Hepatocyte (in vitro differentiated cells): ENCODE measurements around the gene FASN. TPM values are rescaled to one million over a fixed set of nuclear protein-coding genes. Genes with fewer than 3 reads are reported as not detected.

Source experiments
- DNase-seq: peaks from one replicate; pipeline ENCODE4 v3.0.0-alpha.2; 2016; ENCODE audit warnings: low spot score
- H2AFZ ChIP-seq: fragments of 200-600 bp; sonication (generic); 2 replicates; pipeline ENCODE4 v1.6.0; 2016; ENCODE audit warnings: antibody characterized with exemption, mild to moderate bottlenecking
- H3K27ac ChIP-seq: fragments of 200-600 bp; sonication (generic); 2 replicates; pipeline ENCODE4 v1.5.1; 2016; ENCODE audit warnings: mild to moderate bottlenecking
- H3K27me3 ChIP-seq: fragments of 200-600 bp; sonication (generic); 2 replicates; pipeline ENCODE4 v1.6.1; 2016
- H3K36me3 ChIP-seq: fragments of 200-600 bp; sonication (generic); replicated peaks from 2 replicates; pipeline ENCODE4 v1.5.1; 2016; ENCODE audit warnings: low read depth; ENCODE audit not compliant: insufficient read depth
- H3K4me1 ChIP-seq: fragments of 200-600 bp; sonication (generic); 2 replicates; pipeline ENCODE4 v1.5.1; 2016; ENCODE audit warnings: mild to moderate bottlenecking, moderate library complexity; ENCODE audit not compliant: insufficient read depth
- H3K4me2 ChIP-seq: fragments of 200-600 bp; sonication (generic); 2 replicates; pipeline ENCODE4 v1.6.0; 2016
- H3K4me3 ChIP-seq: fragments of 200-600 bp; sonication (generic); 2 replicates; pipeline ENCODE4 v1.5.1; 2016; ENCODE audit warnings: mild to moderate bottlenecking
- H3K79me2 ChIP-seq: fragments of 200-600 bp; sonication (generic); 2 replicates; pipeline ENCODE4 v1.6.0; 2017; ENCODE audit warnings: mild to moderate bottlenecking
- H3K9me2 ChIP-seq: fragments of 200-600 bp; sonication (generic); replicated peaks from 2 replicates; pipeline ENCODE4 v1.6.0; 2017; ENCODE audit warnings: mild to moderate bottlenecking; ENCODE audit not compliant: insufficient read depth
- H3K9me3 ChIP-seq: fragments of 200-600 bp; sonication (generic); 2 replicates; pipeline ENCODE4 v1.5.1; 2016; ENCODE audit warnings: low read depth, mild to moderate bottlenecking
- H4K20me1 ChIP-seq: fragments of 200-600 bp; sonication (generic); 2 replicates; pipeline ENCODE4 v1.6.0; 2016; ENCODE audit warnings: mild to moderate bottlenecking; ENCODE audit not compliant: insufficient read depth, poor library complexity, severe bottlenecking
- EZH2 ChIP-seq: fragments of 200-600 bp; sonication (generic); IDR thresholded peaks from 2 replicates; pipeline ENCODE4 v1.6.1; 2016; ENCODE audit warnings: antibody characterized with exemption, mild to moderate bottlenecking, borderline replicate concordance
- EZH2phosphoT487 ChIP-seq: fragments of 200-600 bp; sonication (generic); IDR thresholded peaks from one replicate; pipeline ENCODE4 v1.6.1; 2018; ENCODE audit warnings: antibody characterized with exemption, mild to moderate bottlenecking, low read depth, moderate library complexity; ENCODE audit not compliant: unreplicated experiment, severe bottlenecking
- WGBS: methylation state at CpG from one replicate; pipeline ENCODE4 v1.1.6; 2016; ENCODE audit warnings: low lambda C conversion rate; ENCODE audit errors: missing lambda C conversion rate; 5-methylcytosine and 5-hydroxymethylcytosine counted together
- polyA plus RNA-seq: library from polyadenylated mRNA; unstranded; fragments of >200 nt; fragmentation: Nextera tagmentation; extraction: Ambion mirVana; gene quantifications from 2 replicates; pipeline ENCODE4 v1.2.1, GENCODE V29; 2016
- total RNA-seq: library from RNA; depleted of rRNA; stranded (reverse); fragments of >200 nt; gene quantifications from 2 replicates; pipeline ENCODE4 v1.2.3, GENCODE V29; 2014
- TF ChIP-seq, protein P1 (sequence below): fragments of 200-600 bp; sonication (generic); IDR thresholded peaks from 2 replicates; pipeline ENCODE4 v1.5.1; 2016; ENCODE audit warnings: antibody characterized with exemption, mild to moderate bottlenecking; ENCODE audit not compliant: poor library complexity

The FASN gene
- total and polyA plus RNA-seq, 2 experiments from 2014 or later = 77.6 to 118 TPM

DNA sequence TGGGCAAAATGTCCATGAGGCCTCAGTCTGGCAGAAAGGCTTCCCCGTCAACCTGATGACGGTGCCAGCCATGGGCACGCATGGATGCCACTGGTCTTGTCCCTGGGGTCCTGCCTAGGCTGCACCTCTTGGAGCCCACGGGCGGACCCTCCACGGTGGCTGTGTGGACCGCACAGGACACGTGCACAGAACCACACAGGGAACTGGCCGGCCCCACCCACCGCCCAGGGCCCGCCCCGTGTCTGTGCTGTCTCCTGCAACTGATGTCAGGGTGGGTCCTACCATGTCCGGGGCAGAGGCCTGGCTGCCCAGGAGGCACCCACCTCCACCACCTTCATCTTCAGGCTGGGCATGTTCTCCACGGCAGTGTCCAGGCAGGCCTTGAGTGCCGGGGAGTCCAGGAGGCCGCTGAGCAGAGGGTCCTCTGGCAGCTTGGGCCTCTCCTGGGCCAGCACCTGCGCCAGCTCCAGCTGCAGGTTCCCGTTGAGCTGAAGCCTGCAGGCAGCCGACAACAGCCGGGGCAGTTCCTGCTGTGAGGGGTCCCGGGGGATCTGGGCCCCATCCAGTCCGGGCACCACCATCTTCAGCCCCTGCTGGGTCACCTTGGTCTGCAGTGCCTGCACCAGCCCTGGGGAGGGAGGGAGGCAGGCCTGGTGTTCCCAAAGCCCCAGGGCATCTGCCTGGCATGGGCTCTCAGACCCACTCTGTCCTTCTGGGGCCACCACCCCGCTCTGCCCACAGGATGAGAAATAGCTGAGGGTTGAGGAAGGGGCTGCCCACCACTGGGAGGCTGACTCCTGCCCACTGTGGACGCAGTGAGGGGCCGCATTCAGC, 11.9 kb downstream of the FASN start:
- H2AFZ ChIP-seq = no peak overlapping the region
- H3K9me3 ChIP-seq = no peaks in the 10 kb centered on the region
- H3K79me2 ChIP-seq = no peaks in the 10 kb centered on the region
- H3K27ac ChIP-seq = no peak overlapping the region
- peaks cover 15% of the 10 kb centered on the region for H4K20me1 ChIP-seq
- H3K27me3 ChIP-seq = no peaks in the 10 kb centered on the region
- no peak for DNase-seq
- no peaks in the 10 kb centered on the region for H3K4me1 ChIP-seq
- WGBS = 93% methylated on average over 25 of the region's 25 CpGs
- H3K4me2 ChIP-seq = no peak overlapping the region
- TF ChIP-seq EZH2 = no peak
- no peak for TF ChIP-seq EZH2phosphoT487
- TF ChIP-seq, protein P1, sequence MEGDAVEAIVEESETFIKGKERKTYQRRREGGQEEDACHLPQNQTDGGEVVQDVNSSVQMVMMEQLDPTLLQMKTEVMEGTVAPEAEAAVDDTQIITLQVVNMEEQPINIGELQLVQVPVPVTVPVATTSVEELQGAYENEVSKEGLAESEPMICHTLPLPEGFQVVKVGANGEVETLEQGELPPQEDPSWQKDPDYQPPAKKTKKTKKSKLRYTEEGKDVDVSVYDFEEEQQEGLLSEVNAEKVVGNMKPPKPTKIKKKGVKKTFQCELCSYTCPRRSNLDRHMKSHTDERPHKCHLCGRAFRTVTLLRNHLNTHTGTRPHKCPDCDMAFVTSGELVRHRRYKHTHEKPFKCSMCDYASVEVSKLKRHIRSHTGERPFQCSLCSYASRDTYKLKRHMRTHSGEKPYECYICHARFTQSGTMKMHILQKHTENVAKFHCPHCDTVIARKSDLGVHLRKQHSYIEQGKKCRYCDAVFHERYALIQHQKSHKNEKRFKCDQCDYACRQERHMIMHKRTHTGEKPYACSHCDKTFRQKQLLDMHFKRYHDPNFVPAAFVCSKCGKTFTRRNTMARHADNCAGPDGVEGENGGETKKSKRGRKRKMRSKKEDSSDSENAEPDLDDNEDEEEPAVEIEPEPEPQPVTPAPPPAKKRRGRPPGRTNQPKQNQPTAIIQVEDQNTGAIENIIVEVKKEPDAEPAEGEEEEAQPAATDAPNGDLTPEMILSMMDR = no peak
- H3K9me2 ChIP-seq = no peaks in the 10 kb centered on the region
- H3K4me3 ChIP-seq = no peak overlapping the region
- no peaks in the 10 kb centered on the region for H3K36me3 ChIP-seq

GRCh38 chr17:82085031-82085861, 12.8 kb downstream of the FASN start:
- WGBS = 97% methylated on average over 19 of the region's 49 CpGs
- TF ChIP-seq EZH2phosphoT487 = no peak
- TF ChIP-seq EZH2 = no peak
- TF ChIP-seq, protein P1 = no peak
- Histone ChIP-seq H3K36me3 (no peaks in the 10 kb centered on the region), H3K27ac (no peak overlapping the region), H3K79me2 (no peaks in the 10 kb centered on the region), H3K4me1 (no peaks in the 10 kb centered on the region), H3K27me3 (no peaks in the 10 kb centered on the region), H3K4me2 (no peak overlapping the region), H4K20me1 (peaks cover 14% of the 10 kb centered on the region), H3K9me2 (no peaks in the 10 kb centered on the region), H3K4me3 (no peak overlapping the region), H2AFZ (no peak overlapping the region), H3K9me3 (no peaks in the 10 kb centered on the region)
- DNase-seq = no peak

DNA sequence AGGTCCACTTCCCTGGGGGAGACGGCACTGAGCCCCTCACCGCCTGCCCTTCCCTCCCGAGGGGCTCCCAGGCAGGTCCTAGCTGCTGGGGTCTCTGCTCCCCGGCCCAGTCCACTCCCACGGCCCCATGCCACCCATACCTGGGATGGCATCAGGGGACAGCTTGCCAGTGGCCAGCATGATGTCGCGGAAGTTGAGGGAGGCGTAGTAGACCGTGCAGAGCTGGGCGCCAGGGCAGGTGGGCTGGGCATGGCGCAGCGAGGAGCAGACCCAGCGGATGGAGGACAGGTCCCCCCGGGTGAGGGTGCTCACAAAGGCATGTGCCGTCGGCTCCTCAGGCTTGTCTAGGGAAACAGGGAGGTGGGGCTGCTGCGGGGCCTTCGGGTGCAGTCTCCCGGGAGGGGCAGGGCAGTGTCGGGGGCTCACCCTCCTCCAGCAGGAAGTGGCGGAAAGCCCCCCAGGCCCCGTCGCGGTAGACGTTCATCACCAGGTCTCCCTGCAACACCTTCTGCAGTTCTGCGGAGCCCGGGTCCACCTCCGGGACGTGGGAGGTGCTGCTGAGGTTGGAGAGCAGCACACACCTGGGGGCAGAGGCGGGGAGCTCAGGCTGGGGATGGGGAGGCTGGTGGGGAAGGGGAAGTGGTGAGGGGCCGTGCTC, 13.5 kb downstream of the FASN start:
- WGBS = 97% methylated on average over 29 of the region's 31 CpGs
- Histone ChIP-seq H3K4me2 (no peak overlapping the region), H3K9me3 (no peaks in the 10 kb centered on the region), H3K27me3 (no peaks in the 10 kb centered on the region), H3K79me2 (no peaks in the 10 kb centered on the region), H4K20me1 (peaks cover 12% of the 10 kb centered on the region), H3K36me3 (no peaks in the 10 kb centered on the region), H2AFZ (no peak overlapping the region), H3K27ac (no peak overlapping the region), H3K4me1 (no peaks in the 10 kb centered on the region), H3K9me2 (no peaks in the 10 kb centered on the region), H3K4me3 (no peak overlapping the region)
- DNase-seq = no peak
- TF ChIP-seq EZH2phosphoT487 = no peak
- TF ChIP-seq, protein P1 = no peak
- TF ChIP-seq EZH2 = no peak
